ENCODE data around the gene ZG16. TPM values are rescaled to one million over a fixed set of nuclear protein-coding genes. Genes with fewer than 3 reads are reported as not detected.
A peak's percentile ranks its signal among the peaks of the same experiment; 100 is the strongest.

ZG16 gene
- total and polyA plus RNA-seq, 2 experiments from 2014 or later: not detected

DNA sequence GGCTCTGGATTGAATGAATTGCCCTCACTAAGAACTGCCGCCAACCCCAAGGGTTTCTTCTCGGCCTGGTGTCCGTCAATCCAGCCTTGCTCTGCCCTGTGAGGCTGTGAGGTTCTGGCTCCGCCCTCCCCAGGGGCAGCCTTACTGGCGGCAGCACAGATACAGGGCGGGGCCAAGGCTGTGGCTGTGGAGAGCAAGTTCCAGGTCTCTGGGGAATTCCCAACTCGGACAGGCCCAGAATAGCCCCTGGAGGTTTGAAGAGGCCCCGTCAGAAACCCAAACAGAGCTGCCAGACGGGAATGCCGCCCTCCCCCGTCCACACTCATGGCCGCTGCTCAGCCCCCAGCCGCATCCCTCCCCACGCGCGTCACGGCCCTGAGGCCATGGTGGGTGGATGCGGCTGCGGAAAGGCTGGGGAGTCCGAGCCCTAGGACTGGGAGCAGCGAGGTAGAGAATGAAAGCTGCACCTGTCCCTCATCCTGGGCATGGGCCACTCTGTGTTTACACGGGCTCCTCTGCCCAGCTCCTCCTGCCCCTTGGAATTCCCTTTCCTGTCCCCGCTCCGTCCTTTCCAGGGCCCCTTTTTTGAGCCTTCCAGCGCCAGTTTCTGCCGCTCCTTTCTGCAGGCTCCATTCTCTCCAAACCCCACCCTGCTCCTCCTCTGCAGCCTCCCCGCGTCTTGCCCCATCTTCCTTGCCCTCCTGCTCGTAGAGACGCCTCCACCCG, 33.3 kb downstream of the ZG16 start:
- peaks cover 57% of the 10 kb centered on the region for H3K4me1 ChIP-seq (ENCODE audit: insufficient read depth)

DNA sequence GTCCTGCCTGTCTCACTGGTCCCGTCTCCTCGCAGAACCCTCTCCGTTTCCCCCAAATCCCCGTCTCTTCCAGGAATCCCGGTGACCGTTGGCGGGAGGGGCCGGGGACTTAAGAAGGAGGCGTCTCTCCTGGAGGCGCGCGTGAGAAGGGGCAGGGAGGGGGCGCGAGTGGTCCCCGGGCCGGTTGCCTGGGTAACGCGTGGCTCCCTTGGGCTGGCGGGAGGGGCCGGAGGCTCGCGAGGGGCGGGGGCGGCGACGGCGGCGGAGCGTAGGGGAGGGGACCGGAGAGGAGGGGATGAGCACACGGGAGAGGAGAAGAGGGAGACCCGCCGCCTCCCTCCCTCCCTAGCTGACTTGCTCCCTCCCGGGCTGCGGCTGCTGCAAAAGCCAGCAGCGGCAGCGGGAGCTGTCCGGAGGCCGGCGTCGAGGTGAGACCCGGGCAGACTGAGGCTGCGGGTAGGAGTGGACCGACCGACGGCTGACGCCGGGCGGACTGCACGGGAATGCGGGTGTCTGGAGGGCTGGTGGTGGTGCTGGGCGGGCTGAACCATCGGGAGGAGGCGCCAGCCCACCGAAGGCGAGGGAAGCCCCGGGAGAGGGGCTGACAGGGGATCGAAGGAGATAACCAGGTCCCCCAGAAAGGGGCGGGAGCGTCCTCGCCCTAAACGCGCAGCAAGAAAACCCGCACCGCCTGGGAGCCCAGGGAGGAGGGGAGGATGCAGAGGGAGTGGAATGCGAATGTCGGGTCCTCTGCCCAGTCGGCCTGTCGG, 34.0 kb downstream of the ZG16 start, which contains the start of gene PRRT2:
TSS of gene PRRT2 (plus strand) at position 298 of the 770 bp plus-strand sequence. CDS start 862 bp downstream, outside the sequence.
- peaks cover 13% of the 10 kb centered on the region; the same call in 1 of the 2 replicates for H4K20me1 ChIP-seq (replicated peaks; ENCODE audit: insufficient read depth)
- peaks cover 58% of the 10 kb centered on the region for H3K4me1 ChIP-seq (ENCODE audit: insufficient read depth)
- H3K79me2 ChIP-seq (replicated peaks; ENCODE audit: insufficient read depth): peaks cover 29% of the 10 kb centered on the region
- H3K36me3 ChIP-seq (ENCODE audit: insufficient read depth): peaks cover 9% of the 10 kb centered on the region; the same call in 1 of the 2 replicates
- Mint-ChIP-seq H3K4me3 (peak within 1 kb of the TSS; percentile 86), H3K27me3 (ENCODE audit: insufficient read depth, low read depth, poor library complexity) (peaks cover 49% of the 10 kb centered on the region), H3K36me3 (ENCODE audit: low read depth) (peaks cover 35% of the 10 kb centered on the region), H3K9me3 (peaks cover 8% of the 10 kb centered on the region), H3K27ac (peak within 1 kb of the TSS; percentile 75), H3K4me1 (peaks cover 54% of the 10 kb centered on the region)
- no peaks in the 10 kb centered on the region for H3K9me2 ChIP-seq (ENCODE audit: insufficient read depth)
- peak within 1 kb of the TSS; percentile 100 for H3K4me3 ChIP-seq
- H2AFZ ChIP-seq: peak within 1 kb of the TSS; percentile 87
- no peaks in the 10 kb centered on the region for H3K27me3 ChIP-seq (ENCODE audit: insufficient read depth)
- peaks cover 38% of the 10 kb centered on the region for H3F3A ChIP-seq (replicated peaks; ENCODE audit: low read depth)
- peak within 1 kb of the TSS; percentile 89 for H3K27ac ChIP-seq (ENCODE audit: low read depth)
- peak within 1 kb of the TSS; percentile 98 for H3K4me2 ChIP-seq
- DNase-seq (ENCODE audit: low spot score): peak; percentile 71
- TF ChIP-seq POLR2AphosphoS5 (IDR thresholded peaks at IDR 0.05; ENCODE audit: low read depth): peak; percentile 42; the same call in 1 of the 2 replicates
- TF ChIP-seq, protein P1, sequence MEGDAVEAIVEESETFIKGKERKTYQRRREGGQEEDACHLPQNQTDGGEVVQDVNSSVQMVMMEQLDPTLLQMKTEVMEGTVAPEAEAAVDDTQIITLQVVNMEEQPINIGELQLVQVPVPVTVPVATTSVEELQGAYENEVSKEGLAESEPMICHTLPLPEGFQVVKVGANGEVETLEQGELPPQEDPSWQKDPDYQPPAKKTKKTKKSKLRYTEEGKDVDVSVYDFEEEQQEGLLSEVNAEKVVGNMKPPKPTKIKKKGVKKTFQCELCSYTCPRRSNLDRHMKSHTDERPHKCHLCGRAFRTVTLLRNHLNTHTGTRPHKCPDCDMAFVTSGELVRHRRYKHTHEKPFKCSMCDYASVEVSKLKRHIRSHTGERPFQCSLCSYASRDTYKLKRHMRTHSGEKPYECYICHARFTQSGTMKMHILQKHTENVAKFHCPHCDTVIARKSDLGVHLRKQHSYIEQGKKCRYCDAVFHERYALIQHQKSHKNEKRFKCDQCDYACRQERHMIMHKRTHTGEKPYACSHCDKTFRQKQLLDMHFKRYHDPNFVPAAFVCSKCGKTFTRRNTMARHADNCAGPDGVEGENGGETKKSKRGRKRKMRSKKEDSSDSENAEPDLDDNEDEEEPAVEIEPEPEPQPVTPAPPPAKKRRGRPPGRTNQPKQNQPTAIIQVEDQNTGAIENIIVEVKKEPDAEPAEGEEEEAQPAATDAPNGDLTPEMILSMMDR (conservative IDR thresholded peaks at IDR 0.05; ENCODE audit: low read depth in 2 of 2): no peak; a peak in 1 of 4 replicates
- ATAC-seq: peak; percentile 6

More for the DNA sequence above, 33.3 kb downstream of the ZG16 start:
- TF ChIP-seq ZNF331 (CRISPR knock-in tag; IDR thresholded peaks at IDR 0.05; ENCODE audit: low read depth) (no peak), POLR2AphosphoS5 (IDR thresholded peaks at IDR 0.05; ENCODE audit: low read depth) (peak; percentile 67)
- TF ChIP-seq, protein P1 (conservative IDR thresholded peaks at IDR 0.05; ENCODE audit: low read depth in 2 of 2): no peak
- peaks cover 13% of the 10 kb centered on the region; the same call in 1 of the 2 replicates for H4K20me1 ChIP-seq (replicated peaks; ENCODE audit: insufficient read depth)
- Mint-ChIP-seq H3K9me3 (peaks cover 8% of the 10 kb centered on the region), H3K27me3 (ENCODE audit: insufficient read depth, low read depth, poor library complexity) (peaks cover 49% of the 10 kb centered on the region), H3K4me3 (peak overlapping the region; percentile 86), H3K27ac (peak overlapping the region; percentile 75), H3K4me1 (peaks cover 53% of the 10 kb centered on the region), H3K36me3 (ENCODE audit: low read depth) (peaks cover 31% of the 10 kb centered on the region)
- DNase-seq (ENCODE audit: low spot score): peak; percentile 99
- peaks cover 33% of the 10 kb centered on the region for H3F3A ChIP-seq (replicated peaks; ENCODE audit: low read depth)
- peak overlapping the region; percentile 98 for H3K4me2 ChIP-seq
- H3K4me3 ChIP-seq: peak overlapping the region; percentile 100
- H3K79me2 ChIP-seq (replicated peaks; ENCODE audit: insufficient read depth): peaks cover 28% of the 10 kb centered on the region
- H3K9me2 ChIP-seq (ENCODE audit: insufficient read depth): no peaks in the 10 kb centered on the region
- H3K36me3 ChIP-seq (ENCODE audit: insufficient read depth): peaks cover 9% of the 10 kb centered on the region; the same call in 1 of the 2 replicates
- peak; percentile 67 for ATAC-seq
- H3K27ac ChIP-seq (ENCODE audit: low read depth): peak overlapping the region; percentile 89
- H3K27me3 ChIP-seq (ENCODE audit: insufficient read depth): no peaks in the 10 kb centered on the region
- H2AFZ ChIP-seq: peak overlapping the region; percentile 43; the same call in 1 of the 2 replicates

All from GM23338 (cell line).